Stimulated activated CD4-positive, alpha-beta T cell treated with anti-CD3 and anti-CD28 coated beads, Interleukin-15, amount 100 ng/mL, for 24 hours (primary cell): Measurements from ENCODE around the gene ALG14.

Source experiments
- DNase-seq: peaks from one replicate; pipeline ENCODE4 v3.0.0-alpha.2; 2020

The ALG14 gene

DNA sequence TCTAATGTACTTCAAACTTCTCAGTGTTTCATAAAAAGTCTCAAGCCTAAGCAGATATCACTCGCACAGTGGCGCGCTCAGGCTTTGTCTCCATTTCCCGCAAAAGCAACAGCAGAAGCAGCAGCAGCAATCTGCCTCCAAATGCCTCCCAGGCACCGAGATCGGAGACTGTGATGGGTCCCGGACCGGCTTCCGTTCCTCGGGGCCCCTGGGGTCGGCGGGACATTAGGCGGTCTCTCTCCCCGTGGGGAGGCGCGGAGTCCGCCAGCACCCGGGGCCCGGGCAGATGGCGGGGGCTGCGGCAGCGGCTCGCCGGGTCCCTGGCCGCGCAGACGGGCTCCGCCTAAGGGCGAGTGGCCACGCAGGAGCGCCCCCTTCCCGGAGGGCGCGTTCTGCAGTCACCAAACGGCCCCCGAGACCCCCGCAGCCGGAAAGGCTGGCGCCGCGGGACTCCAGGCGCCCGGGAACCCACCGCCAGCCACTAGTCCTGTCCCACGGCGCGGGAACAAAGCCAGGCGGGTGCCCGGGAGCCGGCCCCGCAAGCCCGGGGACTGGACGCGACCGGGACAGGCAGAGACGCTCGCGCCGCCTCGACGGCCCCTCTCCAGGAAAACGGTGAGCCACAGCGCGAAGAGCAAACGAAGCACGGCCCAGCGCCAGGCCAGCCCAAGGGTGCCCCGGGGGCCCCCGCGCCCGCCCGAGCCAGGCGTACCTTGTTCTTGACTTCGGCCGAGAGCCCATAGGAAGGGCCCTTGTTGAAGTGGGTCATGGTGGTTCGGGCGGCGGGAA lies 146.4 kb downstream of the ALG14 start:
- DNase-seq = peak; percentile 48

DNA sequence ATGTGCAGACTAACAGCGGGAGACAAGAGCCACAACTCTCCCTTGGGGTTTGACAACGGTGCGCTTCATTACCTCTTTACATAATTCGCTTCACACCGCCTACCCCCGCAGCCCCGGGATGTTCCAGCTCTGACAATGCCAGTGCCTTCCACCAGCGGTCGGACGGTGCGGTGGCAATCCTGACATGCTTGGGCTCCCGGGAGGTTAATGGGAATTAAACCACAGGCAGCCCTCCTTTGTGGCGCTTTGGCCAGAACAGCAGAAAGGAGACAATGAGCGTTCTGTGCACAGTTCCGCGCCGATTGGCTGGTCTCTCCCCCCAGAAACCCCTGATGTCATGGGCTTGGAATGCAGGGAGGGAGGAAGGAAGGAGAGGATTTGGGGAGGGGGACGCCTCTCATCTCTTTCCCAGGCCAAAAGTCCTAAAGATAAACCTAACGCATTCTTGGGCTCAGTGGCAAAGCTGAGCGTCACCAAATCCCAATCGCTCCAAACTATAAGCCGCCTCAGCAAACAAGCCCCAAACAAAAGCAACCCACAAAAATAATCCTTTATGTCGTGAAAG lies 147.1 kb downstream of the ALG14 start:
- peak; percentile 8 for DNase-seq

- no peak for DNase-seq
Observed at GRCh38 chr1:94925004-94925403, 147.7 kb downstream of the ALG14 start.
